K562 (cell line): ENCODE results near the gene TIMM9. TPM values are rescaled to one million over a fixed set of nuclear protein-coding genes. Genes with fewer than 3 reads are reported as not detected.

Experiments used
- CTCFL ChIP-seq: IDR thresholded peaks from 2 replicates; pipeline ENCODE4 v1.6.1; 2011; ENCODE audit warnings: borderline replicate concordance, low read depth, mild to moderate bottlenecking, moderate library complexity, low read length; ENCODE audit not compliant: insufficient read depth, poor library complexity, severe bottlenecking
- GABPA ChIP-seq: fragments of 200-800 bp; sonication (Bioruptor generic); conservative IDR thresholded peaks from 2 replicates; pipeline ENCODE4 v1.6.1; 2016; ENCODE audit warnings: low read depth, missing genetic modification characterization, missing compliant biosample characterization
- MCM3 ChIP-seq: fragments of 450-650 bp; IDR thresholded peaks from 2 replicates; pipeline ENCODE4 v1.6.1; 2016
- NRF1 ChIP-seq, 2 experiments: fragments of 450-650 bp; IDR thresholded peaks in 1 of 2; conservative IDR thresholded peaks in 1 of 2; 2 replicates each; pipeline ENCODE4 v1.6.1; 2014; ENCODE audit warnings: mild to moderate bottlenecking in 2 of 2
- ZBTB1 ChIP-seq: sonication (generic); formaldehyde crosslinking; IDR thresholded peaks from 2 replicates; pipeline ENCODE4 v1.8.1; 2023; ENCODE audit warnings: missing genetic modification reagents, low read depth, mild to moderate bottlenecking, borderline replicate concordance
- ZFP1 ChIP-seq: fragments of 450-650 bp; formaldehyde crosslinking; IDR thresholded peaks from 2 replicates; pipeline ENCODE4 v1.4.0; 2020; ENCODE audit warnings: mild to moderate bottlenecking, mixed read lengths
- polyA plus RNA-seq, 8 experiments: library from polyadenylated mRNA; depleted of rRNA in 4 of 8; stranded (reverse) in 5 of 8; unstranded in 3 of 8; fragments of >200 nt; fragmentation: Nextera tagmentation in 2 of 8; fragmentation: Illumina TruSeq in 1 of 8; extraction: Ambion mirVana in 2 of 8; extraction: Trizol in 1 of 8; gene quantifications; 2 replicates each; pipeline versions ENCODE4 v1.2.1 to v1.2.3, GENCODE V29; 2011 to 2014; ENCODE audit warnings: inconsistent platforms in 1 of 8, missing spikeins in 1 of 8
- total RNA-seq, 7 experiments: library from RNA; depleted of rRNA in 6 of 7; stranded (reverse); fragments of >200 nt in 6 of 7; fragmentation: Illumina TruSeq in 2 of 7; extraction: Trizol in 2 of 7; gene quantifications; 2 replicates each; pipeline versions ENCODE4 v1.2.1 to v1.2.3, GENCODE V29; 2011 to 2021; ENCODE audit warnings: low replicate concordance in 1 of 7
- TF ChIP-seq, protein P1 (sequence below): fragments of 450-650 bp; IDR thresholded peaks from 2 replicates; pipeline ENCODE4 v1.6.1; 2016; ENCODE audit warnings: mild to moderate bottlenecking, moderate library complexity
- TF ChIP-seq, protein P2 (sequence below): fragments of 450-650 bp; formaldehyde crosslinking; IDR thresholded peaks from 2 replicates; pipeline ENCODE4 v1.4.0; 2022; ENCODE audit warnings: missing genetic modification characterization

The TIMM9 gene
- total and polyA plus RNA-seq, 9 of the 15 experiments (the other 6 are each of a cell fraction or from before 2014, with no cell fraction given): 28.0 to 101 (median 54.3) TPM

GRCh38 chr14:58395812-58396788 is 31.2 kb downstream of the TIMM9 start, which contains the start of gene TOMM20L (continued):
- TF ChIP-seq, protein P1, sequence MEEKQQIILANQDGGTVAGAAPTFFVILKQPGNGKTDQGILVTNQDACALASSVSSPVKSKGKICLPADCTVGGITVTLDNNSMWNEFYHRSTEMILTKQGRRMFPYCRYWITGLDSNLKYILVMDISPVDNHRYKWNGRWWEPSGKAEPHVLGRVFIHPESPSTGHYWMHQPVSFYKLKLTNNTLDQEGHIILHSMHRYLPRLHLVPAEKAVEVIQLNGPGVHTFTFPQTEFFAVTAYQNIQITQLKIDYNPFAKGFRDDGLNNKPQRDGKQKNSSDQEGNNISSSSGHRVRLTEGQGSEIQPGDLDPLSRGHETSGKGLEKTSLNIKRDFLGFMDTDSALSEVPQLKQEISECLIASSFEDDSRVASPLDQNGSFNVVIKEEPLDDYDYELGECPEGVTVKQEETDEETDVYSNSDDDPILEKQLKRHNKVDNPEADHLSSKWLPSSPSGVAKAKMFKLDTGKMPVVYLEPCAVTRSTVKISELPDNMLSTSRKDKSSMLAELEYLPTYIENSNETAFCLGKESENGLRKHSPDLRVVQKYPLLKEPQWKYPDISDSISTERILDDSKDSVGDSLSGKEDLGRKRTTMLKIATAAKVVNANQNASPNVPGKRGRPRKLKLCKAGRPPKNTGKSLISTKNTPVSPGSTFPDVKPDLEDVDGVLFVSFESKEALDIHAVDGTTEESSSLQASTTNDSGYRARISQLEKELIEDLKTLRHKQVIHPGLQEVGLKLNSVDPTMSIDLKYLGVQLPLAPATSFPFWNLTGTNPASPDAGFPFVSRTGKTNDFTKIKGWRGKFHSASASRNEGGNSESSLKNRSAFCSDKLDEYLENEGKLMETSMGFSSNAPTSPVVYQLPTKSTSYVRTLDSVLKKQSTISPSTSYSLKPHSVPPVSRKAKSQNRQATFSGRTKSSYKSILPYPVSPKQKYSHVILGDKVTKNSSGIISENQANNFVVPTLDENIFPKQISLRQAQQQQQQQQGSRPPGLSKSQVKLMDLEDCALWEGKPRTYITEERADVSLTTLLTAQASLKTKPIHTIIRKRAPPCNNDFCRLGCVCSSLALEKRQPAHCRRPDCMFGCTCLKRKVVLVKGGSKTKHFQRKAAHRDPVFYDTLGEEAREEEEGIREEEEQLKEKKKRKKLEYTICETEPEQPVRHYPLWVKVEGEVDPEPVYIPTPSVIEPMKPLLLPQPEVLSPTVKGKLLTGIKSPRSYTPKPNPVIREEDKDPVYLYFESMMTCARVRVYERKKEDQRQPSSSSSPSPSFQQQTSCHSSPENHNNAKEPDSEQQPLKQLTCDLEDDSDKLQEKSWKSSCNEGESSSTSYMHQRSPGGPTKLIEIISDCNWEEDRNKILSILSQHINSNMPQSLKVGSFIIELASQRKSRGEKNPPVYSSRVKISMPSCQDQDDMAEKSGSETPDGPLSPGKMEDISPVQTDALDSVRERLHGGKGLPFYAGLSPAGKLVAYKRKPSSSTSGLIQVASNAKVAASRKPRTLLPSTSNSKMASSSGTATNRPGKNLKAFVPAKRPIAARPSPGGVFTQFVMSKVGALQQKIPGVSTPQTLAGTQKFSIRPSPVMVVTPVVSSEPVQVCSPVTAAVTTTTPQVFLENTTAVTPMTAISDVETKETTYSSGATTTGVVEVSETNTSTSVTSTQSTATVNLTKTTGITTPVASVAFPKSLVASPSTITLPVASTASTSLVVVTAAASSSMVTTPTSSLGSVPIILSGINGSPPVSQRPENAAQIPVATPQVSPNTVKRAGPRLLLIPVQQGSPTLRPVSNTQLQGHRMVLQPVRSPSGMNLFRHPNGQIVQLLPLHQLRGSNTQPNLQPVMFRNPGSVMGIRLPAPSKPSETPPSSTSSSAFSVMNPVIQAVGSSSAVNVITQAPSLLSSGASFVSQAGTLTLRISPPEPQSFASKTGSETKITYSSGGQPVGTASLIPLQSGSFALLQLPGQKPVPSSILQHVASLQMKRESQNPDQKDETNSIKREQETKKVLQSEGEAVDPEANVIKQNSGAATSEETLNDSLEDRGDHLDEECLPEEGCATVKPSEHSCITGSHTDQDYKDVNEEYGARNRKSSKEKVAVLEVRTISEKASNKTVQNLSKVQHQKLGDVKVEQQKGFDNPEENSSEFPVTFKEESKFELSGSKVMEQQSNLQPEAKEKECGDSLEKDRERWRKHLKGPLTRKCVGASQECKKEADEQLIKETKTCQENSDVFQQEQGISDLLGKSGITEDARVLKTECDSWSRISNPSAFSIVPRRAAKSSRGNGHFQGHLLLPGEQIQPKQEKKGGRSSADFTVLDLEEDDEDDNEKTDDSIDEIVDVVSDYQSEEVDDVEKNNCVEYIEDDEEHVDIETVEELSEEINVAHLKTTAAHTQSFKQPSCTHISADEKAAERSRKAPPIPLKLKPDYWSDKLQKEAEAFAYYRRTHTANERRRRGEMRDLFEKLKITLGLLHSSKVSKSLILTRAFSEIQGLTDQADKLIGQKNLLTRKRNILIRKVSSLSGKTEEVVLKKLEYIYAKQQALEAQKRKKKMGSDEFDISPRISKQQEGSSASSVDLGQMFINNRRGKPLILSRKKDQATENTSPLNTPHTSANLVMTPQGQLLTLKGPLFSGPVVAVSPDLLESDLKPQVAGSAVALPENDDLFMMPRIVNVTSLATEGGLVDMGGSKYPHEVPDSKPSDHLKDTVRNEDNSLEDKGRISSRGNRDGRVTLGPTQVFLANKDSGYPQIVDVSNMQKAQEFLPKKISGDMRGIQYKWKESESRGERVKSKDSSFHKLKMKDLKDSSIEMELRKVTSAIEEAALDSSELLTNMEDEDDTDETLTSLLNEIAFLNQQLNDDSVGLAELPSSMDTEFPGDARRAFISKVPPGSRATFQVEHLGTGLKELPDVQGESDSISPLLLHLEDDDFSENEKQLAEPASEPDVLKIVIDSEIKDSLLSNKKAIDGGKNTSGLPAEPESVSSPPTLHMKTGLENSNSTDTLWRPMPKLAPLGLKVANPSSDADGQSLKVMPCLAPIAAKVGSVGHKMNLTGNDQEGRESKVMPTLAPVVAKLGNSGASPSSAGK: 0 out of 2 replicates have a peak, but pooled peaks have one; percentile 55
- peak; percentile 84 to 86; a peak in 2 of 4 replicates for TF ChIP-seq NRF1 (conservative IDR thresholded peaks at IDR 0.05 in 1 of 2, IDR thresholded peaks at IDR 0.05 in 1 of 2)
- no peak for TF ChIP-seq MCM3
- TF ChIP-seq, protein P2, sequence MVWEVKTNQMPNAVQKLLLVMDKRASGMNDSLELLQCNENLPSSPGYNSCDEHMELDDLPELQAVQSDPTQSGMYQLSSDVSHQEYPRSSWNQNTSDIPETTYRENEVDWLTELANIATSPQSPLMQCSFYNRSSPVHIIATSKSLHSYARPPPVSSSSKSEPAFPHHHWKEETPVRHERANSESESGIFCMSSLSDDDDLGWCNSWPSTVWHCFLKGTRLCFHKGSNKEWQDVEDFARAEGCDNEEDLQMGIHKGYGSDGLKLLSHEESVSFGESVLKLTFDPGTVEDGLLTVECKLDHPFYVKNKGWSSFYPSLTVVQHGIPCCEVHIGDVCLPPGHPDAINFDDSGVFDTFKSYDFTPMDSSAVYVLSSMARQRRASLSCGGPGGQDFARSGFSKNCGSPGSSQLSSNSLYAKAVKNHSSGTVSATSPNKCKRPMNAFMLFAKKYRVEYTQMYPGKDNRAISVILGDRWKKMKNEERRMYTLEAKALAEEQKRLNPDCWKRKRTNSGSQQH (CRISPR knock-in tag): no peak
- TF ChIP-seq ZFP1 (CRISPR knock-in tag): no peak
- TF ChIP-seq ZBTB1 (CRISPR knock-in tag): no peak
- peak; percentile 50 for TF ChIP-seq GABPA
- TF ChIP-seq CTCFL: peak; percentile 35
